NCI-H510A treated with DMSO at 0.1 percent for 48 hours (cell line): ENCODE results near the gene CSNK1G2.

Experiments
- DNase-seq: peaks from one replicate; lab custom pipeline; 2025; lab: John Stamatoyannopoulos, UW

Gene CSNK1G2

GRCh38 chr19:1968279-1969175 is 27.6 kb downstream of the CSNK1G2 start:
- no peak for DNase-seq

GRCh38 chr19:1969176-1970002 is 28.4 kb downstream of the CSNK1G2 start:
- no peak for DNase-seq

DNA sequence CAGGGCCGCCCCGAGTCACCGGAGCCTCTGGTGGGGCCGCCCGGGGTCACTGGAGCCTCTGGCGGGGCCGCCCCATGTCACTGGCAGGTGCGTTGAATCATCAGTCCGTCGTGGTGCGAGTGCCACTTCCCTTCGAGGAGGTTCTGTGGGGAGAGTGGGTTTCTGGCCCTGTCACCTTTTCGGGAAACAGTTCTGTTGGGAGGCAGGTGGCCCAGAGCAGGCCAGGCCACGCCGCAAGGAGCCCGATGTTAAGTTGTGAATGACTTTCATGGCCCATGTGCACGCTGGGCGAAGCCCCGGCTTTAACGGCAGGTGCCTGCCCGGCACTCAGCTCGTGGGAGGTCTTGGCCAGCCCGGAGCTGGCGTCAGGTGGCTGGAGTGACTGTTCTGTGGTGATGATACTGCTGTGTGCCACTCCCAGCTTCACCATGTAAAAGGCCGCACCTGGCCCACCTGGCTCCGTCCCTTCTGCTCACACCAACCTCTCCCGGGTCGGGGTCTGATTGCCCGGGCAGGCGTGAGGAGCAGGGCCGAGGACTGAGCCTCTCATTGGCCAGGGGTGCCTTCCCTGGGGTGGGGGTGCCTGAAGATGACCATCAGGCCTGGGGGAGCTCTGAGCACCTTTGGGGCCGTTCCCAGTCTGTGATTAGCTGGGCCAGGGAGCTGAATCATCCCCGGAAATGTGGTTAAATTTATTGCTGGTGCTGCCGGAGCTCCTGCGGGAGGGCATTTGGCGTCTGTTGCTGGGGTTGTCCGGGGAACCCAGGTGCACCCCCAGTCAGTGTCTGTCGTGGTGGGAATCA is 29.2 kb downstream of the CSNK1G2 start:
- DNase-seq, result no peak

GRCh38 chr19:1970806-1971502 is 30.0 kb downstream of the CSNK1G2 start:
- no peak for DNase-seq

DNA sequence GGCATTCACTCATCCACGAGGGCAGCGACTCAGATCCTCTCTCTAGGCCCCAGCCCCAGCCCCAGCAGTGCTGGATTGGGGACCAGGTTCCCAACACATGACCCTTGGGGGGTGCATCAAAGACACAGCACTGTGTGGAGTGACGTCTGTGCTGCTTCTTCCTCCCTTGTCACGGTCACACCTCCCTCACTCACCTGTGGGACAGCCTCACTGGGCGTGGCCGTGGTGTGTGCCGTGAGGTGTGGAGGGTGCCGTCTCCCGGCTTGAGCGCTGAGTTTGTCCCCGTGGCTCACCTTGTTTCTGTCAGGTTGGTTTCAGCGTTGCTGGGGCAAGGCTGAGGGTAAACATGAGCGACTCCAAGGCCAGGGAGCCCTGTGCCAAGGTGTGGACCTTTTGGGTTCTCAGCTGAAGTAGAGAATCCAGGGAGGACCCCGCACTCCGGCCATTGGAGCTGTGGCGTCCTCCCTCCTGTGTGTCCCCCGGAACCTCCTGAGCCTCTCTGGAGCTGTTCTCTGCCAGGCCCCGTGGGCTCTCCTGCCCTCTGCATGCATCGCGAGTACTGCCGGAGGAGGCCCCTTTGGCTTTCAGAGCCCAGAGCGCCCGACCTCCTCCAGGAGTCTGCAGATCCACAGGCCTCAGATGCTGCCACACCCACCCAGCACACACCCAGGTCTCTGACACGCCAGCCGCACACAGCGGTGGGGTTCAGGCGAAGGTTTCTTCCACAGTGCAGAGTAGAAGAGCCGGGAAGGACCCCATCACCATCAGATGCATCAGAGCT is 33.6 kb downstream of the CSNK1G2 start:
- DNase-seq, result no peak

DNA sequence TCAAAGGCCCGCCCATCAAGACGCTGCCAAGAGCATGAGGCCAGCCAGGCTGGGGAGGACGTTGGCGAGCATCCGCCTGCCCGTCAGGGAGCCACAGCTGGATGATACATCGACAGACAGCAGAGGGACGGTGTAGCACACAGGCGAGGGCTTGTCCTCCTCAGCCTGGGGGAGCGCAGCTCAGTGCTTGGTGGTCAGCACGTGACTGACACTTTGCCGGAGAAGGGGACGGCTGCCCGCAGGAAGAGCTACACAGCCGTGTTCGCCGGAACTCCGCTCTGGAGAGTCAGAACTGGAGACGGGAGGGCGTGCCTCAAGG is 34.1 kb downstream of the CSNK1G2 start:
- no peak for DNase-seq

DNA sequence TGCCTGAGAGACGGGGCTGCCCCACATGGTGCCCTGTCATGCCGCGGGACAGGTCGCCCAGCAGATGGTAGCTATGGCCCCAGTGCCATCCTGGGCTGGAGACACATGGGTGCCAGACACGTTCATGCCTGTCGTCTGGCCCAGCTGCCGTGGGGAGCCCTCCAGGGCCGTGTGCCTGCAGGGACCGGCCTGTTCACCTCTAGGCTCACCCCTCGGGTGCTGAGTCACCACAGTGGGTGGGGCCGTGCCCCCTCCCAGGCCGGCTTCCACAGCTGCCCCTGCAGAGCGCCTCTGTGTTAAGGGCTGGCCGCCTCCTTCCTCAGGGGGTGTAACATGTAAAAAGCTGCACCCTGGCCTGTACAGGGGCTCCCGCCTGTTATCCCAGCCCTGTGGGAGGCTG is 36.1 kb downstream of the CSNK1G2 start:
- DNase-seq, result no peak

DNA sequence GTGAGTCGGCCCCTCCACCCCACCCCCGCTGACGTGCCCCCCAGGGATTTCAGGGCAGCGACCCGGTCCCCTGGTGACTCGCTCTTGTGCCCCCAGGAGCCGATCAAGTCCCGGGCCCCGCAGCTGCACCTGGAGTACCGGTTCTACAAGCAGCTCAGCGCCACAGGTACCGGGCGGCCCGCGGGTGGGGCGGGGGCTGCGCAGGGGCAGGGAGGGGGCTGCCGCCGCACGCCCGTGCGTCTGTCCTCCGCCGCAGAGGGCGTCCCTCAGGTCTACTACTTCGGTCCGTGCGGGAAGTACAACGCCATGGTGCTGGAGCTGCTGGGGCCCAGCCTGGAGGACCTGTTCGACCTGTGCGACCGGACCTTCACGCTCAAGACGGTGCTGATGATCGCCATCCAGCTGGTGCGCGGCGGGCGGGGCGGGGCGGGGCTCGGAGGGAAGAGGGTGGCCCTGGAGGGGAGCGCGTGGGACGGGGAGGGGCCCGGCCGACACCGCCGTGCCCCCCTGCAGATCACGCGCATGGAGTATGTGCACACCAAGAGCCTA is 37.4 kb downstream of the CSNK1G2 start:
- DNase-seq, result no peak

GRCh38 chr19:1979017-1979416 is 38.0 kb downstream of the CSNK1G2 start:
- DNase-seq, result no peak

- DNase-seq, result no peak
Observed at GRCh38 chr19:1979642-1980041, 38.7 kb downstream of the CSNK1G2 start.

- DNase-seq, result no peak
Observed at GRCh38 chr19:1980091-1980808, 39.3 kb downstream of the CSNK1G2 start.

DNA sequence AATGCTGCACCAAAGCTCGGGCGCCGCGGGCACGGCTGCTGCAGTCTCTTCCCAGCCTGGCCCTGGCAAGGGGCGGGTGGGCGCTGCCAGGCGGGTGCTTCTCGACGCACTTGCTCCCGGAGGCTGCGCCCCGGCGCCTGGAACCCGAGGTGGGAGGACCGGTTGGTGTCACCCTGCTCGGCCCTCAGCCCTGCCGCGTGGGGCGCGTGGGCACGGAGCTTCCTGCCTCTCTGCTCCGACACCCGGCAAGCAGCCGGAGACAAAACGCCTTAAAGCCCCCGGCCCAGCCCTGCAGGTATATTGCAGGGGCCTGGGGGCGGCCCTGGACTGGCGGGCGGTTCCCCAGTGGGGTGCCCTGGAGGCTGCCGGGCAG is 39.8 kb downstream of the CSNK1G2 start:
- DNase-seq, result no peak

DNA sequence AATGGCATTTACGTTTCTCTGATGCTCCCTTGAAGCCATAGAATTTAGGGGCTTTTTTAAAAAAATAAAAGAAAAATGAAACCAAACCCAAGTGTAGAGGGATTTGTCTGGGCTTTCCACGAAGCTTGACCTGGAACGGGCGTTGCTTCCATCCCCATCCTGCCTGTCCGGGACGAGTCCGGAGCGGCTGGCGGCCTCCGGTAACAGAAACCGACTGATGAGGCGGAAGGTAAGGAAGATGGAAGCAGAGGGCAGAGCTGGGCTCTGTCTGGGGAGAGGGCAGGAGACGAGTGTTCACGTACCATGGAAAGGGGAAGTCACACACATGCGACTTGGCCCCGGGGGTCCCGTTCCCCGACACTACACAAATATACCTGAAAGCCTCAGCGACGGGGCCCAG is 40.3 kb downstream of the CSNK1G2 start:
- DNase-seq, result no peak

DNA sequence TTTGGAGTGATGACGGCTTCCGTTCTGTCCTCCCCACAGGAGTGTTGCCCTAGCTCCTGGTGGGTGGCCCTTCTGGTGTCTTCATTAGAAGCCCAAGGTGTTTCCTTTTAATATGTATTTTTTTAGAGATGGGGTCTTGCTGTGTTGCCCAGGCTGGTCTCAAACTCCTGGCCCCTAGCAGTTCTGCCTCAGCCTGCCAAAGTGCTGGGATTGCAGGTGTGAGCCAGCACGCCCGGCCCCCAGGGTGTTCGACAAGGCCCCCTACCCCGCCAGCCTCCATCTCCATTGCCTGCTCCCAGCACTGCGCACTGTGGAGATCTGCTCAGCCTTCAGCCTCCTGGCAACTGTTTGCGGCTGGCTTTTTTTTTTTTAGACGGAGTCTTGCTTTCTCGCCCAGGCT is 43.4 kb downstream of the CSNK1G2 start:
- no peak for DNase-seq

DNA sequence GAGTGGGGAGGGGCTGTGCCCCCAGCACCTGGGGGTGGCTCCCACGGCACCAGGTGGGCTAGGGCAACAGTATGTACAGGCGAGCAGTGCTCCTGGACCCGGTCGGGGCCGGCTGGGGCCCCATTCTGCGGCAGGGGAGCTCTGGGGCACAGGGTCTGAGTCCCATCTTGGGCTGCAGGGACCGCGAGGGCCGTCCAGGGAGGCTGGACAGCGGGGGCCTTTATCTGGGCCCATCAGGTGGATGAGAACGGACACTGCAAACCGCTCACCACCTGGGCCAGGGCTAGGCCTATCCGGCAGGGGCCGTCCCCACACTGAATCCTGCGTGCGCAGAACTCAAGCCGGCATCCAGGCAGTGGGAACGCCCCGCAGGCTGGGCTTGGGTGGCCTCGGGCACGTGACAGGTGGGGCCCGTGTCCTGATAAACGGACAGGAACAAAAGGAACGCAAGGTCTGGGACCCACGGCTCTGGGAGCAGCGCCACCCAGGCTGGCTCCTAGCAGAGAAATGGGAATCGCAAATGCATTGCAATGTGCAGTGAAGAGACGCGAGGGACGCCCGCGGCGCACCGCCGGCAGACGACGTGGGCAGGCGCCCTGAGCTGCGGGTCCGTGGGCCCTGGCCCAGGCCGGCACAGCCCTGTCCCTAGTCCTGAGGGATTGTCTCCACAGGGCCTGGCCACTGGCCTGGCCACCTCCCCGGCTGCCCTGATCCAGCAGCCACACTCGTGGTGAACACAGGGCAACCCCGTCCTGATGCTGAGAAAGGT is 44.8 kb downstream of the CSNK1G2 start:
- DNase-seq, result no peak

- DNase-seq, result no peak
Observed at GRCh38 chr19:1986357-1987162, 45.6 kb downstream of the CSNK1G2 start.

GRCh38 chr19:1987197-1988187 is 46.5 kb downstream of the CSNK1G2 start:
- DNase-seq, result no peak
